ENCODE data around the gene MEX3C.

GRCh38 chr18:51191128-51191717 lies 6.3 kb downstream of the MEX3C start:
- TF ChIP-seq, protein P1, sequence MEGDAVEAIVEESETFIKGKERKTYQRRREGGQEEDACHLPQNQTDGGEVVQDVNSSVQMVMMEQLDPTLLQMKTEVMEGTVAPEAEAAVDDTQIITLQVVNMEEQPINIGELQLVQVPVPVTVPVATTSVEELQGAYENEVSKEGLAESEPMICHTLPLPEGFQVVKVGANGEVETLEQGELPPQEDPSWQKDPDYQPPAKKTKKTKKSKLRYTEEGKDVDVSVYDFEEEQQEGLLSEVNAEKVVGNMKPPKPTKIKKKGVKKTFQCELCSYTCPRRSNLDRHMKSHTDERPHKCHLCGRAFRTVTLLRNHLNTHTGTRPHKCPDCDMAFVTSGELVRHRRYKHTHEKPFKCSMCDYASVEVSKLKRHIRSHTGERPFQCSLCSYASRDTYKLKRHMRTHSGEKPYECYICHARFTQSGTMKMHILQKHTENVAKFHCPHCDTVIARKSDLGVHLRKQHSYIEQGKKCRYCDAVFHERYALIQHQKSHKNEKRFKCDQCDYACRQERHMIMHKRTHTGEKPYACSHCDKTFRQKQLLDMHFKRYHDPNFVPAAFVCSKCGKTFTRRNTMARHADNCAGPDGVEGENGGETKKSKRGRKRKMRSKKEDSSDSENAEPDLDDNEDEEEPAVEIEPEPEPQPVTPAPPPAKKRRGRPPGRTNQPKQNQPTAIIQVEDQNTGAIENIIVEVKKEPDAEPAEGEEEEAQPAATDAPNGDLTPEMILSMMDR (conservative IDR thresholded peaks at IDR 0.05; ENCODE audit: low read depth, low read length), result no peak
- no peak for TF ChIP-seq EZH2 (IDR thresholded peaks at IDR 0.05; ENCODE audit: low read length, unreplicated experiment)
